WTC11 (cell line): ENCODE measurements around the gene GRAMD2B. TPM values are rescaled to one million over a fixed set of nuclear protein-coding genes. Genes with fewer than 3 reads are reported as not detected.

Source experiments
- ATAC-seq: fragments of 200-7000 bp; cut with Tn5 transposase; 2 replicates; pipeline ENCODE4 v1.10.0; 2021; ENCODE audit warnings: mild to moderate bottlenecking, moderate library complexity
- CTCF ChIA-PET: fragments of 300-600 bp; sonication (Branson Sonifier 250); formaldehyde crosslinking; loops from one replicate; lab custom pipeline; 2021; ENCODE audit warnings: antibody characterized with exemption; lab: Charles Lee
- POLR2A ChIA-PET: fragments of 350-600 bp; sonication (Branson Sonifier 250); formaldehyde crosslinking; loops from one replicate; lab custom pipeline; 2021; ENCODE audit warnings: antibody characterized with exemption; lab: Charles Lee
- DNase-seq: peaks from one replicate; pipeline ENCODE4 v3.0.0; 2021; ENCODE audit warnings: low spot score
- H3K27ac Mint-ChIP-seq: 2 replicates; pipeline ENCODE4 v1.8.0; 2021; ENCODE audit warnings: mixed read lengths
- H3K27me3 Mint-ChIP-seq: 2 replicates; pipeline ENCODE4 v1.8.0; 2021; ENCODE audit warnings: low read depth, mild to moderate bottlenecking, moderate library complexity, mixed read lengths
- H3K36me3 Mint-ChIP-seq: 2 replicates; pipeline ENCODE4 v1.8.0; 2021; ENCODE audit warnings: mixed read lengths
- H3K4me1 Mint-ChIP-seq: 2 replicates; pipeline ENCODE4 v1.8.0; 2022; ENCODE audit warnings: mixed read lengths
- H3K4me3 Mint-ChIP-seq: 2 replicates; pipeline ENCODE4 v1.8.0; 2021; ENCODE audit warnings: mild to moderate bottlenecking, moderate library complexity, mixed read lengths
- H3K9me3 Mint-ChIP-seq: 2 replicates; pipeline ENCODE4 v1.8.0; 2021; ENCODE audit warnings: mixed read lengths
- AFF4 ChIP-seq: sonication (generic); formaldehyde crosslinking; IDR thresholded peaks from 2 replicates; pipeline ENCODE4 v1.8.1; 2023; ENCODE audit warnings: mild to moderate bottlenecking, missing genetic modification reagents, borderline replicate concordance
- ARID4B ChIP-seq: sonication (generic); formaldehyde crosslinking; IDR thresholded peaks from 2 replicates; pipeline ENCODE4 v1.8.0; 2023; ENCODE audit warnings: missing genetic modification reagents, mild to moderate bottlenecking, borderline replicate concordance
- ATF3 ChIP-seq: sonication (generic); formaldehyde crosslinking; conservative IDR thresholded peaks from 2 replicates; pipeline ENCODE4 v1.8.1; 2022; ENCODE audit warnings: mild to moderate bottlenecking, missing genetic modification reagents
- ATF6 ChIP-seq: sonication (generic); formaldehyde crosslinking; IDR thresholded peaks from 2 replicates; pipeline ENCODE4 v1.8.1; 2023; ENCODE audit warnings: mild to moderate bottlenecking, missing genetic modification reagents
- CTCF ChIP-seq: fragments of 200-600 bp; IDR thresholded peaks from 2 replicates; pipeline ENCODE4 v1.8.0; 2022; ENCODE audit warnings: antibody characterized with exemption
- E2F5 ChIP-seq: sonication (generic); formaldehyde crosslinking; IDR thresholded peaks from 2 replicates; pipeline ENCODE4 v1.8.1; 2022; ENCODE audit warnings: mild to moderate bottlenecking, moderate library complexity, missing genetic modification reagents
- FOXJ3 ChIP-seq: sonication (generic); formaldehyde crosslinking; IDR thresholded peaks from 2 replicates; pipeline ENCODE4 v1.9.0; 2021; ENCODE audit warnings: missing genetic modification reagents, mild to moderate bottlenecking, borderline replicate concordance
- FOXP1 ChIP-seq: sonication (generic); formaldehyde crosslinking; IDR thresholded peaks from 2 replicates; pipeline ENCODE4 v1.8.0; 2022; ENCODE audit warnings: missing genetic modification reagents, mild to moderate bottlenecking, moderate library complexity, borderline replicate concordance
- KAT7 ChIP-seq: sonication (generic); formaldehyde crosslinking; IDR thresholded peaks from 2 replicates; pipeline ENCODE4 v1.8.1; 2023; ENCODE audit warnings: missing genetic modification reagents, mild to moderate bottlenecking, borderline replicate concordance
- MYBL2 ChIP-seq: sonication (generic); formaldehyde crosslinking; IDR thresholded peaks from 2 replicates; pipeline ENCODE4 v1.8.1; 2023; ENCODE audit warnings: mild to moderate bottlenecking, moderate library complexity, missing genetic modification reagents
- PRRX2 ChIP-seq: fragments of 250-450 bp; sonication (Bioruptor Pico); IDR thresholded peaks from 2 replicates; pipeline ENCODE4 v1.8.0; 2021; ENCODE audit warnings: mild to moderate bottlenecking
- SOX15 ChIP-seq: fragments of 250-450 bp; sonication (Bioruptor Pico); IDR thresholded peaks from 2 replicates; pipeline ENCODE4 v1.9.0; 2021; ENCODE audit warnings: mild to moderate bottlenecking
- STAT6 ChIP-seq: sonication (generic); formaldehyde crosslinking; conservative IDR thresholded peaks from 2 replicates; pipeline ENCODE4 v1.8.1; 2023; ENCODE audit warnings: mild to moderate bottlenecking, low read depth, missing genetic modification reagents, moderate library complexity
- ZNF425 ChIP-seq: fragments of 250-450 bp; sonication (Bioruptor Pico); conservative IDR thresholded peaks from 2 replicates; pipeline ENCODE4 v1.9.0; 2021; ENCODE audit warnings: mild to moderate bottlenecking
- ZSCAN18 ChIP-seq: fragments of 250-450 bp; sonication (Bioruptor Pico); IDR thresholded peaks from 2 replicates; pipeline ENCODE4 v2.1.2; 2022; ENCODE audit warnings: mild to moderate bottlenecking, moderate library complexity
- total RNA-seq: library from RNA; stranded (reverse); gene quantifications from 3 replicates; pipeline ENCODE4 v1.2.3, GENCODE V29; 2021

The GRAMD2B gene
- total RNA-seq, 1 experiment from 2014 or later = 11.6 TPM

GRCh38 chr5:126512451-126512850 lies 89.2 kb downstream of the GRAMD2B start (continued):
- TF ChIP-seq ARID4B (CRISPR knock-in tag) (no peak), PRRX2 (CRISPR knock-in tag) (no peak), FOXJ3 (CRISPR knock-in tag) (no peak), E2F5 (CRISPR knock-in tag) (no peak)

- no peak overlapping the region for H3K4me3 Mint-ChIP-seq
- no peaks in the 10 kb centered on the region for H3K36me3 Mint-ChIP-seq
- POLR2A ChIA-PET = no interaction called here
- H3K27ac Mint-ChIP-seq = no peak overlapping the region
- ATAC-seq = no peak
- no peaks in the 10 kb centered on the region for H3K27me3 Mint-ChIP-seq
- H3K9me3 Mint-ChIP-seq = peaks cover 13% of the 10 kb centered on the region; the same call in 1 of the 2 replicates
- DNase-seq = no peak
- CTCF ChIA-PET = interaction anchor here (2.0 kb wide), 1 partner anchor 13 kb away, joined by 13 read pairs; no protein-coding TSS in a partner anchor
- peaks cover 19% of the 10 kb centered on the region for H3K4me1 Mint-ChIP-seq
- TF ChIP-seq ATF6 (CRISPR knock-in tag) = no peak
- no peak for TF ChIP-seq MYBL2 (CRISPR knock-in tag)
- TF ChIP-seq KAT7 (CRISPR knock-in tag) = no peak
- TF ChIP-seq ZNF425 = no peak
- TF ChIP-seq ZSCAN18 (CRISPR knock-in tag) = no peak
- no peak for TF ChIP-seq CTCF
- TF ChIP-seq AFF4 = no peak
- no peak for TF ChIP-seq FOXP1
- no peak for TF ChIP-seq ATF3 (CRISPR knock-in tag)
- TF ChIP-seq SOX15 (CRISPR knock-in tag) = no peak
- no peak for TF ChIP-seq STAT6
These were observed 90.1 kb downstream of the GRAMD2B start for GRCh38 chr5:126513302-126513701.
